GM21381 (cell line): ENCODE measurements around the gene AKR1C4.

Source experiments
- ATAC-seq: cut with Tn5 transposase; IDR thresholded peaks from one replicate; pipeline ENCODE4 v1.9.1; 2021; ENCODE audit warnings: mild to moderate bottlenecking, moderate library complexity; ENCODE audit not compliant: unreplicated experiment

The AKR1C4 gene

GRCh38 chr10:5265139-5265538 is 68.5 kb downstream of the AKR1C4 start:
- no peak for ATAC-seq

- ATAC-seq, result no peak
Measured at GRCh38 chr10:5266351-5266750, 69.7 kb downstream of the AKR1C4 start.

GRCh38 chr10:5266804-5267203 is 70.2 kb downstream of the AKR1C4 start:
- ATAC-seq, result no peak

GRCh38 chr10:5268234-5268633 is 71.6 kb downstream of the AKR1C4 start:
- ATAC-seq, result no peak
